SJSA1 (cell line): Measurements from ENCODE around the gene DEF6. TPM values are rescaled to one million over a fixed set of nuclear protein-coding genes. Genes with fewer than 3 reads are reported as not detected.
A peak's percentile ranks its signal among the peaks of the same experiment; 100 is the strongest.
"Not testable (repeated sequence)": the region's sequence is repeated elsewhere in the genome, so short reads cannot be mapped to it uniquely, and the experiment has no call there.

ENCODE experiments used
- DNase-seq, 2 experiments: peaks; one replicate each; pipeline ENCODE4 v3.0.0-alpha.2; 2015 to 2020; ENCODE audit warnings: low spot score in 2 of 2, low read depth in 1 of 2
- H3K27ac ChIP-seq: fragments of 250-450 bp; sonication (Bioruptor Pico); 2 replicates; pipeline ENCODE4 v1.5.1; 2020; ENCODE audit warnings: mild to moderate bottlenecking, moderate library complexity
- H3K27me3 ChIP-seq: fragments of 250-450 bp; sonication (Bioruptor Pico); replicated peaks from 2 replicates; pipeline ENCODE4 v1.5.1; 2020; ENCODE audit warnings: mild to moderate bottlenecking, moderate library complexity
- H3K36me3 ChIP-seq: fragments of 250-450 bp; sonication (Bioruptor Pico); 2 replicates; pipeline ENCODE4 v1.5.1; 2020; ENCODE audit warnings: mild to moderate bottlenecking
- H3K4me1 ChIP-seq: fragments of 250-450 bp; sonication (Bioruptor Pico); replicated peaks from 2 replicates; pipeline ENCODE4 v1.6.1; 2021; ENCODE audit warnings: mild to moderate bottlenecking
- H3K4me3 ChIP-seq: fragments of 250-450 bp; sonication (Bioruptor Pico); 2 replicates; pipeline ENCODE4 v1.5.1; 2020; ENCODE audit warnings: mild to moderate bottlenecking
- H3K9me3 ChIP-seq: fragments of 250-450 bp; sonication (Bioruptor Pico); replicated peaks from 2 replicates; pipeline ENCODE4 v1.5.1; 2020; ENCODE audit warnings: mild to moderate bottlenecking
- total RNA-seq: library from RNA; depleted of rRNA; stranded (reverse); fragments of >200 nt; shearing (Covaris generic); gene quantifications from 2 replicates; pipeline ENCODE4 v1.2.3, GENCODE V29; 2014

The DEF6 gene
- total RNA-seq, 1 experiment from 2014 or later = 0.05 TPM

DNA sequence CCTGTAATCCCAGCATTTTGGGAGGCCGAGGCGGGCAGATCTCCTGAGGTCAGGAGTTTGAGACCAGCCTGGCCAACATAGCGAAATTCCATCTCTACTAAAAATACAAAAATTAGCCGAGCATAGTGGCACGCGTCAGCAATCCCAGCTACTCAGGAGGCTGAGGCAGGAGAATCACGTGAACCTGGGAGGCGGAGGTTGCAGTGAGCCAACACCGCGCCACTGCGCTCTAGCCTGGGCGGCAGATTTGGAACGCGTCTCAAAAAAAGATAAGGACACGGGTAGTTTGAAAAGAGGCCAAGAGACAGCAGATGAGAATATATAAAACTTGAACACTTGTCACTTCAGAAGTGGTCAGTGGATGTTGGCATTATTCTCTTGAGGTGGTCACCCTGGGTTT lies 9.5 kb downstream of the DEF6 start:
- not testable (repeated sequence) for H3K4me1 ChIP-seq, H3K36me3 ChIP-seq, DNase-seq, H3K27ac ChIP-seq, H3K27me3 ChIP-seq, H3K4me3 ChIP-seq, H3K9me3 ChIP-seq

DNA sequence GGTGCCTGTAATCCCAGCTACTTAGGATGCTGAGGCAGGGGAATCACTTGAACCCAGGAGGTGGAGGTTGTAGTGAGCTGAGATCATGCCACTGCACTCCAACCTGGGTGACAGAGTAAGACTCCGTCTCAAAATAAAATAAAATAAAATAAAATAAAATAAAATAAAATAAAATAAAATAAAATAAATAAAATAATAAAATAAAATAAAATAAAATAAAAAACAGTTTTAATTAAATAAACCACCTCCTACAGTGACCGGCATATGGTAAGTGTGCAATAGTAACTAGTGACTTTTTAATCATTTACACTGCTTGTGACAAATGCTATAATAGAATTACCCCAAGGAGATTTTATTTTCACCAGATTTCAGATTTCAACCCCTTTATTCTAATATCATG lies 10.9 kb downstream of the DEF6 start:
- not testable (repeated sequence) for DNase-seq, H3K9me3 ChIP-seq, H3K4me3 ChIP-seq, H3K36me3 ChIP-seq, H3K4me1 ChIP-seq, H3K27ac ChIP-seq
- peaks cover 12% of the 10 kb centered on the region for H3K27me3 ChIP-seq

- Histone ChIP-seq H3K4me1 (no peaks in the 10 kb centered on the region), H3K27me3 (peaks cover 20% of the 10 kb centered on the region), H3K9me3 (no peaks in the 10 kb centered on the region), H3K27ac (no peak overlapping the region), H3K4me3 (no peak overlapping the region), H3K36me3 (no peaks in the 10 kb centered on the region)
- DNase-seq = no peak
These were observed 12.1 kb downstream of the DEF6 start for GRCh38 chr6:35309611-35310264.

- Histone ChIP-seq H3K9me3 (no peaks in the 10 kb centered on the region), H3K4me1 (no peaks in the 10 kb centered on the region), H3K36me3 (no peaks in the 10 kb centered on the region), H3K4me3 (no peak overlapping the region), H3K27ac (no peak overlapping the region), H3K27me3 (peaks cover 26% of the 10 kb centered on the region)
- DNase-seq = no peak
These were observed 12.7 kb downstream of the DEF6 start for GRCh38 chr6:35310265-35310831.

DNA sequence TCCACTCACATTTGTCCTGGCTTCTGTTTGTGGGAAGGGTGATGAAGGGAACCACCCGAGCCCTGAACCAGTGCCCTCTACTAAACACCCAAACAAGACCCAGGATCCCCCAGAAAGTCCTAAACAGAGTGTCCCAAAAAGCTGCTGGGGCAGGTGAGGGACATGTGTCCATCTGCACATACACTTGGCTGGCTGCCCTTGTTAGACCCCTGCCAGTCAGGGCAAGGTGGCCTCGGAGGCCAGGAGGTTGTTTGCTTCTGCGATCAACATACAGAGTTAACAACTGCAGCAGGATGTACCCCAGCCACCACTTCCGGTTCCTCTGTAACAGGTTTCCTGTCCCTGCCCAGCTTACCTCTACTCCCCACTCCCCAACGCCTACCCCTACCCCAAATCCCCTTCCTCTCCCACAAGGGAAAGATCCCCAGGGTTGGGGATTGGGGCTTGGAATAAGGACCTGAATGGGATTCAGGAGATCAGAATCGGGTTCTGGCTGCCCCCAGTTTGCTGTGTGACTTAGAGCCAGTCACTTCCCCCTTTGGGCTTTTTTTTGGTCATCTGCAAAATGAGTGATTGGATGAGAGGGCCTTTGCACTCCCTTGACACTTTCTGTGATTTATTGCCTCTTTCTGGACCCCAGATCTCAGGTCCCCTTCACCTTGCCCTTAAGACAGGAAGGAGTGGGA lies 13.9 kb downstream of the DEF6 start:
- peaks cover 31% of the 10 kb centered on the region for H3K27me3 ChIP-seq
- DNase-seq = no peak
- no peak overlapping the region for H3K4me3 ChIP-seq
- no peak overlapping the region for H3K27ac ChIP-seq
- no peaks in the 10 kb centered on the region for H3K36me3 ChIP-seq
- H3K4me1 ChIP-seq = no peaks in the 10 kb centered on the region
- H3K9me3 ChIP-seq = peaks cover 2% of the 10 kb centered on the region; the same call in 1 of the 2 replicates

DNA sequence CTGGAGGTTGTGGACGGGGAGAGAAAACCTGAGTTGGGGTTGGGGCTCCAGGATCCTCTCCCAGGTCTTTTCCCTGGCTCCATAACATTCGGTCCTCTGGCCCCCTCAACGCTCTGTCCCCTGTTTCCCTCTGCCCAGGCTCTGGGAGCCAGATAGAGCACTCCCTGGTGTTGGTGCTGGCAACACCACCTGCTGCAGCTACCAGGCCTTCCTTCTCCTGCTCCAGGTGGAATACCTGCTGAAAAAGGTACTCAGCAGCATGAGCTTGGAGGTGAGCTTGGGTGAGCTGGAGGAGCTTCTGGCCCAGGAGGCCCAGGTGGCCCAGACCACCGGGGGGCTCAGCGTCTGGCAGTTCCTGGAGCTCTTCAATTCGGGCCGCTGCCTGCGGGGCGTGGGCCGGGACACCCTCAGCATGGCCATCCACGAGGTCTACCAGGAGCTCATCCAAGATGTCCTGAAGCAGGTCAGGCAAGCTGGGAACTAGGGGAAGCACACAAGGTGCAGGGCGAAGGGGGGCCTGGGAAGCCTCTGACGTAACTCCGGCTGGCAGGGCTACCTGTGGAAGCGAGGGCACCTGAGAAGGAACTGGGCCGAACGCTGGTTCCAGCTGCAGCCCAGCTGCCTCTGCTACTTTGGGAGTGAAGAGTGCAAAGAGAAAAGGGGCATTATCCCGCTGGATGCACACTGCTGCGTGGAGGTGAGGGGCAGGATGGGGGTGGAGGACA lies 14.6 kb downstream of the DEF6 start:
- Histone ChIP-seq H3K27ac (no peak overlapping the region), H3K27me3 (peaks cover 38% of the 10 kb centered on the region), H3K9me3 (peaks cover 3% of the 10 kb centered on the region; the same call in 1 of the 2 replicates), H3K36me3 (no peaks in the 10 kb centered on the region), H3K4me1 (no peaks in the 10 kb centered on the region), H3K4me3 (no peak overlapping the region)
- DNase-seq = no peak

GRCh38 chr6:35312807-35313206 lies 15.2 kb downstream of the DEF6 start:
- Histone ChIP-seq H3K9me3 (peaks cover 3% of the 10 kb centered on the region; the same call in 1 of the 2 replicates), H3K4me1 (peaks cover 3% of the 10 kb centered on the region), H3K27ac (no peak overlapping the region), H3K4me3 (no peak overlapping the region), H3K27me3 (peaks cover 40% of the 10 kb centered on the region), H3K36me3 (no peaks in the 10 kb centered on the region)
- no peak for DNase-seq

- Histone ChIP-seq H3K36me3 (no peaks in the 10 kb centered on the region), H3K9me3 (peaks cover 3% of the 10 kb centered on the region; the same call in 1 of the 2 replicates), H3K4me3 (peak overlapping the region; percentile 36), H3K27me3 (peaks cover 35% of the 10 kb centered on the region), H3K27ac (no peak overlapping the region), H3K4me1 (peaks cover 8% of the 10 kb centered on the region)
- DNase-seq = no peak
These were observed 20.0 kb downstream of the DEF6 start for GRCh38 chr6:35317483-35318195.

- peak; percentile 82 to 87 for DNase-seq
- Histone ChIP-seq H3K9me3 (peaks cover 3% of the 10 kb centered on the region; the same call in 1 of the 2 replicates), H3K4me3 (peak overlapping the region; percentile 36), H3K36me3 (no peaks in the 10 kb centered on the region), H3K27ac (no peak overlapping the region), H3K4me1 (peaks cover 8% of the 10 kb centered on the region), H3K27me3 (peaks cover 29% of the 10 kb centered on the region)
These were observed 20.9 kb downstream of the DEF6 start for GRCh38 chr6:35318196-35319171.

DNA sequence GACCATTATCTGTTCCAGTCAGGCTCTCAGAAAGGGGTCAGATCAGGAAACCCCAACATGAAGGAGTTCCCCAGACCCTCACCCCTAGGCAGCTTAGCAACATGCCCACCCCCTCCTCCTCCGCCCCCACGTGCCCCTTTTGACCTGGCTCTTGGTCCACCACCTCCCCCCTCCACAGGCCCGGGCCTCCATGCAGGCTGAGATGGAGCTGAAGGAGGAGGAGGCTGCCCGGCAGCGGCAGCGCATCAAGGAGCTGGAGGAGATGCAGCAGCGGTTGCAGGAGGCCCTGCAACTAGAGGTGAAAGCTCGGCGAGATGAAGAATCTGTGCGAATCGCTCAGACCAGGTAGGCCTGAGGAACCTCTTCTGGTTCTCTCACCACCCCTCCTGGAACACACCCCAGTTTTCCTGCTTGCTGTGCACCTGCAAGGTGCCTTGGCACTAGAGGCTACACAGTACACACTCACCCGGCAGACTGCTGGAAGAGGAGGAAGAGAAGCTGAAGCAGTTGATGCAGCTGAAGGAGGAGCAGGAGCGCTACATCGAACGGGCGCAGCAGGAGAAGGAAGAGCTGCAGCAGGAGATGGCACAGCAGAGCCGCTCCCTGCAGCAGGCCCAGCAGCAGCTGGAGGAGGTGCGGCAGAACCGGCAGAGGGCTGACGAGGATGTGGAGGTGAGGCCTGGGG lies 21.9 kb downstream of the DEF6 start:
- no peaks in the 10 kb centered on the region for H3K36me3 ChIP-seq
- H3K4me1 ChIP-seq = peaks cover 8% of the 10 kb centered on the region
- DNase-seq = no peak
- no peak overlapping the region for H3K4me3 ChIP-seq
- H3K27me3 ChIP-seq = peaks cover 23% of the 10 kb centered on the region
- H3K9me3 ChIP-seq = peaks cover 3% of the 10 kb centered on the region; the same call in 1 of the 2 replicates
- no peak overlapping the region for H3K27ac ChIP-seq

DNA sequence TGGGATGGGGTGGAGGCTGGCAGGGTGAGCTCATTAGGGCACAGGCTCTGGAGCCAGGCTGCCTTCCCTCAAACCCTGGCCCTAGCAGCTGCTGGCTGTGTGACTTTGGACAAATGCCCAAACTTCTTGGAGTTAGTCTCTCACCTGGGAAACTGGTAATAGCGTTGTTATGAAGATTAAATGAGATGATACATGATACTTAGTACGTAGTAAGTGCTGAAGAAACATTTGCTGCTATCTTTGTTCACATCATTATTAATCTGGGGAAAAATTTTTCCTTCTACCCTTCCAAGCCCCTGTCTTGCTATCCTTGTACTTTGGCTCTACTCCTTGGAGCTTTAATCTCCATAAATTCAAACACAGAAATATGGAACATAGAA lies 22.4 kb downstream of the DEF6 start:
- Histone ChIP-seq H3K27ac (no peak overlapping the region), H3K9me3 (peaks cover 3% of the 10 kb centered on the region; the same call in 1 of the 2 replicates), H3K4me3 (no peak overlapping the region), H3K4me1 (peaks cover 8% of the 10 kb centered on the region), H3K27me3 (peaks cover 17% of the 10 kb centered on the region), H3K36me3 (no peaks in the 10 kb centered on the region)
- no peak for DNase-seq

DNA sequence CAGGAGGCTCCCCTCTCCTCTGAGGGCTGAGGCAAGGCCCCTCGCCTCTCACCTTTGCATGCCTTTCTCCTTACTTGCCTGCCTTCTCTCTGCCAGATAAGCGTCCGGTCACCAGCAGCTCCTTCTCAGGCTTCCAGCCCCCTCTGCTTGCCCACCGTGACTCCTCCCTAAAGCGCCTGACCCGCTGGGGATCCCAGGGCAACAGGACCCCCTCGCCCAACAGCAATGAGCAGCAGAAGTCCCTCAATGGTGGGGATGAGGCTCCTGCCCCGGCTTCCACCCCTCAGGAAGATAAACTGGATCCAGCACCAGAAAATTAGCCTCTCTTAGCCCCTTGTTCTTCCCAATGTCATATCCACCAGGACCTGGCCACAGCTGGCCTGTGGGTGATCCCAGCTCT lies 23.5 kb downstream of the DEF6 start:
- peaks cover 12% of the 10 kb centered on the region for H3K27me3 ChIP-seq

More for the DNA sequence above, 23.5 kb downstream of the DEF6 start:
- Histone ChIP-seq H3K36me3 (no peaks in the 10 kb centered on the region), H3K4me1 (peaks cover 8% of the 10 kb centered on the region), H3K27ac (no peak overlapping the region), H3K9me3 (peaks cover 3% of the 10 kb centered on the region; the same call in 1 of the 2 replicates), H3K4me3 (no peak overlapping the region)
- no peak for DNase-seq
